Testis (tissue), 3 donors: Measurements from ENCODE around the gene LPAR3. TPM values are rescaled to one million over a fixed set of nuclear protein-coding genes. Genes with fewer than 3 reads are reported as not detected.

ENCODE experiments used
- DNase-seq: peaks from one replicate; pipeline ENCODE4 v3.0.0-alpha.2; 2019
- H3K27ac ChIP-seq, 2 donors: fragments of 200-600 bp; sonication (generic); one replicate each; pipeline ENCODE4 v1.5.1; 2019
- H3K27me3 ChIP-seq: fragments of 200-600 bp; sonication (generic); one replicate; pipeline ENCODE4 v1.5.1; 2019
- H3K36me3 ChIP-seq: fragments of 200-600 bp; sonication (generic); one replicate; pipeline ENCODE4 v1.5.1; 2017; ENCODE audit warnings: low read depth; ENCODE audit errors: missing control alignments
- H3K4me1 ChIP-seq: fragments of 200-600 bp; sonication (generic); one replicate; pipeline ENCODE4 v1.5.1; 2019
- H3K4me3 ChIP-seq, 2 donors: fragments of 200-600 bp; sonication (generic); one replicate each; pipeline ENCODE4 v1.5.1; 2017 to 2019
- H3K9me3 ChIP-seq: fragments of 200-600 bp; sonication (generic); one replicate; pipeline ENCODE4 v1.5.1; 2017
- CTCF ChIP-seq, 3 experiments: fragments of 450-650 bp in 2 of 3; fragments of 200-600 bp in 1 of 3; sonication (generic) in 1 of 3; IDR thresholded peaks; one replicate each; pipeline ENCODE4 v1.5.1; 2016 to 2019; ENCODE audit warnings: antibody characterized with exemption in 3 of 3, mild to moderate bottlenecking in 2 of 3, moderate library complexity in 1 of 3
- POLR2A ChIP-seq: fragments of 450-650 bp; IDR thresholded peaks from one replicate; pipeline ENCODE4 v1.6.1; 2017; ENCODE audit warnings: antibody characterized with exemption, mild to moderate bottlenecking, moderate library complexity
- WGBS, 2 donors: methylation state at CpG; one replicate each; pipeline ENCODE4 v1.1.5; 2018; 5-methylcytosine and 5-hydroxymethylcytosine counted together
- intact Hi-C: fragments of 100-400 bp; cut with DNase I; formaldehyde crosslinking; loops from one replicate; pipeline ENCODE4 v1.15.1; 2023; ENCODE audit warnings: low total_unique reads
- polyA plus RNA-seq: library from polyadenylated mRNA; stranded (reverse); fragments of 350-450 nt; fragmentation: Illumina TruSeq; extraction: RNeasy Lipid Tissue Mini Kit (QIAGEN cat#74804); gene quantifications from one replicate; pipeline ENCODE4 v1.2.3, GENCODE V29; 2014; ENCODE audit warnings: low read depth, low replicate concordance; ENCODE audit not compliant: insufficient read depth
- total RNA-seq, 2 donors: library from RNA; depleted of rRNA; stranded (reverse); fragments of >200 nt; gene quantifications; one replicate each; pipeline ENCODE4 v1.2.3, GENCODE V29; 2016

The LPAR3 gene
- total and polyA plus RNA-seq, 3 donors from 2014 or later: 23.3 to 73.8 (median 65.9) TPM

GRCh38 chr1:84929581-84929980 is 36.6 kb upstream of the LPAR3 start:
- Histone ChIP-seq H3K27ac (no peak overlapping the region), H3K27me3 (no peaks in the 10 kb centered on the region), H3K4me1 (no peaks in the 10 kb centered on the region), H3K36me3 (no peaks in the 10 kb centered on the region), H3K9me3 (no peaks in the 10 kb centered on the region), H3K4me3 (no peak overlapping the region)
- 48 to 61% methylated on average over 1 of the region's 1 CpG for WGBS, 2 donors
- no peak for DNase-seq
- TF ChIP-seq CTCF (IDR thresholded peaks at IDR 0.05): no peak
- TF ChIP-seq POLR2A: no peak
- intact Hi-C loops: no loop called here

GRCh38 chr1:84928979-84929378 is 36.0 kb upstream of the LPAR3 start:
- 53 to 61% methylated on average over 4 of the region's 4 CpGs for WGBS, 2 donors

GRCh38 chr1:84923317-84923716 is 30.3 kb upstream of the LPAR3 start:
- Histone ChIP-seq H3K4me3 (no peak overlapping the region), H3K9me3 (no peaks in the 10 kb centered on the region), H3K27me3 (no peaks in the 10 kb centered on the region), H3K27ac (no peak overlapping the region), H3K36me3 (no peaks in the 10 kb centered on the region), H3K4me1 (no peaks in the 10 kb centered on the region)
- intact Hi-C loops: no loop called here
- DNase-seq: no peak
- 89 to 90% methylated on average over 3 of the region's 3 CpGs for WGBS, 2 donors
- TF ChIP-seq CTCF (IDR thresholded peaks at IDR 0.05): no peak

More at GRCh38 chr1:84928979-84929378, 36.0 kb upstream of the LPAR3 start:
- H3K9me3 ChIP-seq: no peaks in the 10 kb centered on the region
- no peaks in the 10 kb centered on the region for H3K27me3 ChIP-seq
- no peak overlapping the region for H3K27ac ChIP-seq
- H3K4me3 ChIP-seq: no peak overlapping the region
- TF ChIP-seq POLR2A (no peak), CTCF (IDR thresholded peaks at IDR 0.05) (no peak)
- no peaks in the 10 kb centered on the region for H3K36me3 ChIP-seq
- H3K4me1 ChIP-seq: no peaks in the 10 kb centered on the region
- intact Hi-C loops: no loop called here
- no peak for DNase-seq

GRCh38 chr1:84920159-84920558 is 27.2 kb upstream of the LPAR3 start:
- TF ChIP-seq CTCF (IDR thresholded peaks at IDR 0.05) (no peak), POLR2A (no peak)
- Histone ChIP-seq H3K4me1 (no peaks in the 10 kb centered on the region), H3K27me3 (no peaks in the 10 kb centered on the region), H3K36me3 (no peaks in the 10 kb centered on the region), H3K4me3 (no peak overlapping the region), H3K9me3 (no peaks in the 10 kb centered on the region), H3K27ac (no peak overlapping the region)
- intact Hi-C loops: no loop called here
- 63 to 94% methylated on average over 1 of the region's 1 CpG for WGBS, 2 donors
- DNase-seq: no peak

GRCh38 chr1:84919461-84919970 is 26.5 kb upstream of the LPAR3 start:
- DNase-seq: no peak
- Histone ChIP-seq H3K36me3 (no peaks in the 10 kb centered on the region), H3K4me3 (no peak overlapping the region), H3K27me3 (no peaks in the 10 kb centered on the region), H3K27ac (no peak overlapping the region), H3K9me3 (no peaks in the 10 kb centered on the region), H3K4me1 (no peaks in the 10 kb centered on the region)
- no peak for TF ChIP-seq CTCF (IDR thresholded peaks at IDR 0.05)
- TF ChIP-seq POLR2A: no peak
- intact Hi-C loops: no loop called here
- 51 to 59% methylated on average over 4 of the region's 4 CpGs for WGBS, 2 donors
